Epithelial cell of proximal tubule (primary cell): ENCODE results near the gene OR4D11. TPM values are rescaled to one million over a fixed set of nuclear protein-coding genes. Genes with fewer than 3 reads are reported as not detected.

Experiments
- DNase-seq: peaks from one replicate; pipeline ENCODE4 v3.0.0-alpha.2; 2011; ENCODE audit warnings: low read depth
- H3K4me3 ChIP-seq: 2 replicates; pipeline ENCODE4 v1.5.1; 2011; ENCODE audit warnings: low read depth, mild to moderate bottlenecking, low read length
- CTCF ChIP-seq: conservative IDR thresholded peaks from 2 replicates; pipeline ENCODE4 v1.5.1; 2012; ENCODE audit warnings: low read depth, mild to moderate bottlenecking, low read length
- total RNA-seq: library from RNA; depleted of rRNA; stranded (reverse); fragments of >200 nt; gene quantifications from 2 replicates; pipeline ENCODE4 v1.2.3, GENCODE V29; 2015

Gene OR4D11
- not detected in 2 replicates for total RNA-seq

- TF ChIP-seq CTCF: no peak
- no peak for DNase-seq
Measured at GRCh38 chr11:59503276-59503675, at the start of gene OR4D11. TSS of gene OR4D11 (plus strand) at chr11:59503576. CDS start at chr11:59503576, 0 bp downstream.

GRCh38 chr11:59456661-59457060 is 46.7 kb upstream of the OR4D11 start, which contains the start of gene OR4D6:
TSS of gene OR4D6 (plus strand) at chr11:59456961. CDS start at chr11:59456961, 0 bp downstream.
- TF ChIP-seq CTCF: no peak
- DNase-seq: no peak
- H3K4me3 ChIP-seq: no peak within 1 kb of the TSS

More at GRCh38 chr11:59503276-59503675, at the start of gene OR4D11:
- H3K4me3 ChIP-seq: no peak within 1 kb of the TSS

- no peak for DNase-seq
- TF ChIP-seq CTCF: no peak
- H3K4me3 ChIP-seq: no peak overlapping the region
Measured at GRCh38 chr11:59459916-59460315, 43.5 kb upstream of the OR4D11 start.

GRCh38 chr11:59463190-59463641 is 40.2 kb upstream of the OR4D11 start:
- H3K4me3 ChIP-seq: no peak overlapping the region
- no peak for DNase-seq
- TF ChIP-seq CTCF: no peak

GRCh38 chr11:59473015-59473414 is 30.4 kb upstream of the OR4D11 start, which contains the start of gene OR4D10:
TSS of gene OR4D10 (plus strand) at chr11:59473315. CDS start at chr11:59477430, 4,115 bp downstream.
- no peak within 1 kb of the TSS for H3K4me3 ChIP-seq
- DNase-seq: no peak
- TF ChIP-seq CTCF: no peak

- TF ChIP-seq CTCF: no peak
- no peak overlapping the region for H3K4me3 ChIP-seq
- DNase-seq: no peak
Measured at GRCh38 chr11:59475176-59475575, 28.2 kb upstream of the OR4D11 start.

GRCh38 chr11:59479906-59480305 is 23.5 kb upstream of the OR4D11 start:
- H3K4me3 ChIP-seq: no peak overlapping the region
- DNase-seq: no peak
- TF ChIP-seq CTCF: no peak
